Chondrocyte (in vitro differentiated cells): ENCODE results near the gene TMEM30A. TPM values are rescaled to one million over a fixed set of nuclear protein-coding genes. Genes with fewer than 3 reads are reported as not detected.

Experiments
- DNase-seq: peaks from one replicate; pipeline ENCODE4 v3.0.0; 2021; ENCODE audit warnings: mixed read lengths, low spot score
- H3K27ac Mint-ChIP-seq: one replicate; pipeline ENCODE4 v1.8.0; 2021; ENCODE audit warnings: mild to moderate bottlenecking, moderate library complexity, mixed read lengths; ENCODE audit not compliant: unreplicated experiment
- H3K27me3 Mint-ChIP-seq: 2 replicates; pipeline ENCODE4 v1.8.0; 2021; ENCODE audit warnings: low read depth, mixed read lengths
- H3K36me3 Mint-ChIP-seq: 2 replicates; pipeline ENCODE4 v1.8.0; 2021; ENCODE audit warnings: low read depth, mixed read lengths
- H3K4me1 Mint-ChIP-seq: 2 replicates; pipeline ENCODE4 v1.8.0; 2021; ENCODE audit warnings: low read depth, mild to moderate bottlenecking, mixed read lengths
- H3K4me3 Mint-ChIP-seq: one replicate; pipeline ENCODE4 v1.8.0; 2021; ENCODE audit warnings: mild to moderate bottlenecking, moderate library complexity, mixed read lengths; ENCODE audit not compliant: unreplicated experiment
- H3K9me3 Mint-ChIP-seq: 2 replicates; pipeline ENCODE4 v1.8.0; 2021; ENCODE audit warnings: low read depth, mixed read lengths
- total RNA-seq: library from RNA; stranded (reverse); gene quantifications from 3 replicates; pipeline ENCODE4 v1.2.1, GENCODE V29; 2021
- TF ChIP-seq, protein P1 (sequence below): fragments of 200-600 bp; sonication (generic); IDR thresholded peaks from 2 replicates; pipeline ENCODE4 v1.5.0; 2021; ENCODE audit warnings: antibody characterized with exemption, mild to moderate bottlenecking, moderate library complexity

The TMEM30A gene
- total RNA-seq, 1 donor from 2014 or later, result 146 TPM

DNA sequence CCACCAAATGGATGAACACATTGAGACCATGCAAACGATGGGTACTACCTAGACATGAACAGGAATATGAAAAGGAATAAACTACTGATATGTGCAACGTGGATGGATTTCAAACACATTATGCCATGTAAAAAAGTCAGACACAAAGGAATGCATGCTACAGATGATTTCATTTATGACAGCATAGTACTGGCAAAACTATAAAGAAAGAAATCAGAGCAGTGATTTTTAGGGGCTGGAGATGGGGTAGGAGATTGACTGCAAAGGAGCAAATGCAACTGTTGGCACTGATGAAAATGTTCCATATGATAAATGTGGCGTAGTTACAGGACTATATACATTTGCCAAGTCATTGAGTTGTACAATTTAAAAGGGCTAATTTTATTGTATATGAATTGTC, 65.3 kb downstream of the TMEM30A start:
- TF ChIP-seq, protein P1, sequence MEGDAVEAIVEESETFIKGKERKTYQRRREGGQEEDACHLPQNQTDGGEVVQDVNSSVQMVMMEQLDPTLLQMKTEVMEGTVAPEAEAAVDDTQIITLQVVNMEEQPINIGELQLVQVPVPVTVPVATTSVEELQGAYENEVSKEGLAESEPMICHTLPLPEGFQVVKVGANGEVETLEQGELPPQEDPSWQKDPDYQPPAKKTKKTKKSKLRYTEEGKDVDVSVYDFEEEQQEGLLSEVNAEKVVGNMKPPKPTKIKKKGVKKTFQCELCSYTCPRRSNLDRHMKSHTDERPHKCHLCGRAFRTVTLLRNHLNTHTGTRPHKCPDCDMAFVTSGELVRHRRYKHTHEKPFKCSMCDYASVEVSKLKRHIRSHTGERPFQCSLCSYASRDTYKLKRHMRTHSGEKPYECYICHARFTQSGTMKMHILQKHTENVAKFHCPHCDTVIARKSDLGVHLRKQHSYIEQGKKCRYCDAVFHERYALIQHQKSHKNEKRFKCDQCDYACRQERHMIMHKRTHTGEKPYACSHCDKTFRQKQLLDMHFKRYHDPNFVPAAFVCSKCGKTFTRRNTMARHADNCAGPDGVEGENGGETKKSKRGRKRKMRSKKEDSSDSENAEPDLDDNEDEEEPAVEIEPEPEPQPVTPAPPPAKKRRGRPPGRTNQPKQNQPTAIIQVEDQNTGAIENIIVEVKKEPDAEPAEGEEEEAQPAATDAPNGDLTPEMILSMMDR, result no peak
- DNase-seq, result no peak

DNA sequence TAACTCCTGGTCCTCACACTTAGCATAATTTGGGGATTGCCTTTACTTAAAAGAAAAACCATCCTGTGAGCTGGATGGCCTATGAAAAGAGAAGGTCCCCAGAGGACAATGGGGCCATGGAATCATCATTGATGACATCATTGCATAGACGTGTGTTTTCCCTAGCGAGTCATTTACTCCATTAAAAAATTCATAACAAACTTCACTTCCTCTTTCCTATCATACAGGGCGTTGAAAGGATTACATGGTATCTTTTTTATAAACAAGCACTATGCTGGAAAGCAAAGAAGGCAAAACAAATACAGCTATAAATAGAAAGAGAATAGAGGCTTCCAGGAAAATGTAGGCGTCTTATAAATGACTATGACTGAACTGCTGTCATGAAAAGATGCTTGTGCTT, 67.4 kb downstream of the TMEM30A start:
- Mint-ChIP-seq H3K27ac (no peak overlapping the region), H3K4me1 (peaks cover 16% of the 10 kb centered on the region)

More for the DNA sequence above, 65.3 kb downstream of the TMEM30A start:
- H3K4me3 Mint-ChIP-seq, result no peak overlapping the region
- H3K27ac Mint-ChIP-seq, result no peak overlapping the region
- H3K4me1 Mint-ChIP-seq, result peaks cover 14% of the 10 kb centered on the region
- H3K9me3 Mint-ChIP-seq, result no peaks in the 10 kb centered on the region
- no peaks in the 10 kb centered on the region for H3K27me3 Mint-ChIP-seq
- H3K36me3 Mint-ChIP-seq, result no peaks in the 10 kb centered on the region

DNA sequence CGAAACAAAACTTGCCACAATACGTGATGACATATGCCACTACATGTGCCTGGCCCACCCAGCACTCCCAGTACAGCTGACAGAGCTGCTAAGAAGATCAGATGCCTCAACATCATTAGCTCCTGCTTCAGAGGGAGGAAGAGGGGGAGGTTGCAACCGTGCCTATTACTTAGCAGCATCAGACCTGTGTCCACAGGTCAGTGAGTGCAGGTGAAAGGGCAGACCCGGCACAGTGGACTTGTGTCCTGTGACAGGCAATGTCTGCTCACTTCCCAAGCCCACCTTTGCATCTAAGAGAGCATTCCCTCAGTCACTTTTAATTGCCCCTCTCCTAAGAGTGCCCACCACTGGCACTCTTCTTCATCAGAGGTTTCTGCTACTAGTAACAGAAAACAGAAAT, 69.3 kb downstream of the TMEM30A start:
- DNase-seq, result no peak
- Mint-ChIP-seq H3K27ac (no peak overlapping the region), H3K36me3 (no peaks in the 10 kb centered on the region), H3K4me1 (peaks cover 31% of the 10 kb centered on the region), H3K27me3 (no peaks in the 10 kb centered on the region), H3K4me3 (no peak overlapping the region), H3K9me3 (no peaks in the 10 kb centered on the region)
- TF ChIP-seq, protein P1, result no peak

More for the DNA sequence above, 67.4 kb downstream of the TMEM30A start:
- TF ChIP-seq, protein P1, result no peak
- H3K4me3 Mint-ChIP-seq, result no peak overlapping the region
- no peaks in the 10 kb centered on the region for H3K9me3 Mint-ChIP-seq
- H3K36me3 Mint-ChIP-seq, result no peaks in the 10 kb centered on the region
- H3K27me3 Mint-ChIP-seq, result no peaks in the 10 kb centered on the region
- DNase-seq, result no peak

DNA sequence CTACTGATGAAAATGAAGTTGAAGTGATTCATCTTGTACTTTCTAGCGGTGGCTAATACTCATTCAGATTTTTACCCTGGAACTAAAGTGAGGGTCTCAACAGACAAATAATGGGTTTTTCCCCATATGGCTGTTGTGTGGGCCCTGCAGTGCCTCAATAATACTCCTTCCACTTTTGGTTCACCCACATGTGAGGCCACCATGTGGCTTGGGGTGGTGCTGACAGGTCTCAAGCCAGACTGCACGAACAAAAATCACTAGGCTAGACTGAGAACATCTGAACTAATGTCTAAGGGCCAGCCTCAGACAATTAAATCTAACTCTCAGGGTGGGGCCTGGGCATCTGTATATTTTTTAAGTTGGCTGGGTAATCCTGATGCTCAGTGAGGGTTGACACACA, 70.9 kb downstream of the TMEM30A start:
- H3K27ac Mint-ChIP-seq, result no peak overlapping the region
- no peaks in the 10 kb centered on the region for H3K36me3 Mint-ChIP-seq
- no peaks in the 10 kb centered on the region for H3K9me3 Mint-ChIP-seq
- TF ChIP-seq, protein P1, result no peak
- H3K4me1 Mint-ChIP-seq, result peaks cover 37% of the 10 kb centered on the region
- H3K27me3 Mint-ChIP-seq, result no peaks in the 10 kb centered on the region
- H3K4me3 Mint-ChIP-seq, result no peak overlapping the region
- no peak for DNase-seq

DNA sequence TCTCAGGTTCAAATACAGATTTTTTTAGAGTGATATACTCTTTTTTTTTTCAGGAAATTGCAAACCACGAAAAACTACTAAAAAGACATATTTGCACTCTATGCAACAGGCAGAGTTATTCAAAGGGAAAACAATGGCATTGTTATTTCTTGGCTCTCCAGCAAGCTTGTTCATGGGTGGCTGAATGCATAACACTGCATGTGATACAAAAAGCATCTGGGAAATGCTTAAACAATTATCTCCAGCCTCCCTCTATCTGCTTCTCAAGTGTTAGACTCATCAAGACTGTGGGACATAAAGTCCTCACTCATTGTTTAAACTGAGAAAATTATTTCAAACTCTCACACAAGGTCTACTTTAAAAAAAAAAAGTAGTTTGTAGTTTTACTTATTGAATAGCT, 71.5 kb downstream of the TMEM30A start:
- no peaks in the 10 kb centered on the region for H3K36me3 Mint-ChIP-seq
- peaks cover 44% of the 10 kb centered on the region for H3K4me1 Mint-ChIP-seq
- no peak overlapping the region for H3K27ac Mint-ChIP-seq
- H3K9me3 Mint-ChIP-seq, result no peaks in the 10 kb centered on the region
- H3K4me3 Mint-ChIP-seq, result no peak overlapping the region
- DNase-seq, result no peak
- TF ChIP-seq, protein P1, result no peak
- no peaks in the 10 kb centered on the region for H3K27me3 Mint-ChIP-seq
